ENCODE results near the gene GRIP2.
A peak's percentile ranks its signal among the peaks of the same experiment; 100 is the strongest.

Gene GRIP2

GRCh38 chr3:14481646-14482036, 58.5 kb downstream of the GRIP2 start:
- no peak for DNase-seq

- DNase-seq, result no peak
Measured at GRCh38 chr3:14481018-14481645, 59.0 kb downstream of the GRIP2 start.

- DNase-seq, result no peak
Measured at GRCh38 chr3:14480207-14481017, 59.7 kb downstream of the GRIP2 start.

GRCh38 chr3:14479591-14479990, 60.6 kb downstream of the GRIP2 start:
- no peak for DNase-seq

- no peak for DNase-seq
Measured at GRCh38 chr3:14478956-14479550, 61.1 kb downstream of the GRIP2 start.

- no peak for DNase-seq
Measured at GRCh38 chr3:14477311-14477935, 62.7 kb downstream of the GRIP2 start.

GRCh38 chr3:14476583-14477265, 63.4 kb downstream of the GRIP2 start:
- DNase-seq, result no peak

GRCh38 chr3:14475621-14476020, 64.5 kb downstream of the GRIP2 start:
- DNase-seq, result no peak

- DNase-seq, result no peak
Measured at GRCh38 chr3:14474363-14475081, 65.6 kb downstream of the GRIP2 start.

GRCh38 chr3:14473411-14473891, 66.7 kb downstream of the GRIP2 start:
- DNase-seq, result no peak

- no peak for DNase-seq
Measured at GRCh38 chr3:14472471-14473351, 67.4 kb downstream of the GRIP2 start.

GRCh38 chr3:14471690-14472089, 68.5 kb downstream of the GRIP2 start:
- no peak for DNase-seq

- DNase-seq, result no peak
Measured at GRCh38 chr3:14471016-14471415, 69.1 kb downstream of the GRIP2 start.

- no peak for DNase-seq
Measured at GRCh38 chr3:14470461-14470860, 69.7 kb downstream of the GRIP2 start.

- no peak for DNase-seq
Measured at GRCh38 chr3:14468621-14468981, 71.5 kb downstream of the GRIP2 start.

- peak; percentile 73 for DNase-seq
Measured at GRCh38 chr3:14467814-14468620, 72.1 kb downstream of the GRIP2 start.

GRCh38 chr3:14466179-14466903, 73.8 kb downstream of the GRIP2 start:
- no peak for DNase-seq

- DNase-seq, result no peak
Measured at GRCh38 chr3:14465425-14465824, 74.7 kb downstream of the GRIP2 start.

GRCh38 chr3:14464521-14464920, 75.6 kb downstream of the GRIP2 start:
- DNase-seq, result no peak

GRCh38 chr3:14464141-14464465, 76.0 kb downstream of the GRIP2 start:
- no peak for DNase-seq

Measured in activated CD8-positive, alpha-beta memory T cell treated with anti-CD3 and anti-CD28 coated beads, Interleukin-2, amount 50 U/mL, for 48 hours (primary cell).